Activated CD4-positive, alpha-beta T cell treated with anti-CD3 and anti-CD28 coated beads, Interleukin-2, amount 10 ng/mL, durations not matched to agents 7 days and 5 days (primary cell): Measurements from ENCODE around the gene SLCO2B1. TPM values are rescaled to one million over a fixed set of nuclear protein-coding genes. Genes with fewer than 3 reads are reported as not detected.

Experiments used
- CTCF ChIA-PET: fragments of 350-600 bp; sonication (Branson Sonifier 250); formaldehyde crosslinking; loops from one replicate; lab custom pipeline; 2021; ENCODE audit warnings: antibody characterized with exemption; lab: Charles Lee
- POLR2A ChIA-PET: fragments of 350-600 bp; sonication (Branson Sonifier 250); formaldehyde crosslinking; loops from one replicate; lab custom pipeline; 2021; ENCODE audit warnings: antibody characterized with exemption; lab: Charles Lee
- DNase-seq: peaks from one replicate; pipeline ENCODE4 v3.0.0-alpha.2; 2020
- H3K27ac Mint-ChIP-seq: one replicate; pipeline ENCODE4 v1.8.0; 2021; ENCODE audit warnings: mild to moderate bottlenecking, moderate library complexity, mixed read lengths
- H3K27me3 Mint-ChIP-seq: one replicate; pipeline ENCODE4 v1.8.0; 2021; ENCODE audit warnings: mixed read lengths
- H3K36me3 Mint-ChIP-seq: one replicate; pipeline ENCODE4 v1.8.0; 2021; ENCODE audit warnings: low read depth, mixed read lengths
- H3K4me1 Mint-ChIP-seq: one replicate; pipeline ENCODE4 v1.8.0; 2021; ENCODE audit warnings: mixed read lengths
- H3K4me3 Mint-ChIP-seq: one replicate; pipeline ENCODE4 v1.8.0; 2021; ENCODE audit warnings: mild to moderate bottlenecking, moderate library complexity, mixed read lengths
- H3K9me3 Mint-ChIP-seq: one replicate; pipeline ENCODE4 v1.8.0; 2021; ENCODE audit warnings: mixed read lengths
- total RNA-seq, 2 experiments: library from RNA; stranded (reverse); gene quantifications; one replicate each; pipeline ENCODE4 v1.2.3, GENCODE V29; 2021

Gene SLCO2B1
- total RNA-seq, 2 experiments from 2014 or later, result 0.37 TPM; not detected in 1

DNA sequence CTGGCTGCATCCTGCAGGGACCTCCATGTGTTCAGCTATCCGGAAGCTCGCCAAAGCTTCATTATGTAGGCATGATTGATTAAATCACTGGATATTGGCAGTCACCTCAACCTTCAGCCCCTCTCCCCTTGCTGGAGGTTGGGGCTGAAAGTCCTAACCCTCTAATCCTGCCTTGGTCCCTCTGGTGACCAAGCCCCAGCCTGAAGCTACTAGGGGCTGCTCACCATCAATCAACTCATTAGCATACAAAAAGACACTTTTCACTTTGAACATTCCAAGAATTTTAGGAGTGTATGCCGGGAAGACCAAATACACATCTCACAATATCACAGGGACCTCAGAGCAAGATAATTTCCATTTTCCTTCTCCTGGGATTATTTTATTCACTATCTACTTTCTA lies 50.9 kb downstream of the SLCO2B1 start:
- H3K27me3 Mint-ChIP-seq, result peaks cover 4% of the 10 kb centered on the region

GRCh38 chr11:75202195-75202594 lies 51.3 kb downstream of the SLCO2B1 start:
- Mint-ChIP-seq H3K9me3 (no peaks in the 10 kb centered on the region), H3K27me3 (peaks cover 5% of the 10 kb centered on the region), H3K36me3 (no peaks in the 10 kb centered on the region), H3K27ac (no peak overlapping the region), H3K4me3 (no peak overlapping the region), H3K4me1 (no peaks in the 10 kb centered on the region)
- DNase-seq, result no peak
- POLR2A ChIA-PET, result no interaction called here
- CTCF ChIA-PET, result interaction anchor here (0.7 to 7.4 kb wide), 5 partner anchors 10 to 60 kb away, joined by 4 to 155 read pairs (median 7); partner anchors contain the start of gene SLCO2B1

More for the DNA sequence above, 50.9 kb downstream of the SLCO2B1 start:
- POLR2A ChIA-PET, result no interaction called here
- H3K9me3 Mint-ChIP-seq, result no peaks in the 10 kb centered on the region
- no peak overlapping the region for H3K4me3 Mint-ChIP-seq
- H3K27ac Mint-ChIP-seq, result no peak overlapping the region
- CTCF ChIA-PET, result interaction anchor here (0.7 to 7.4 kb wide), 4 partner anchors 9 to 59 kb away, joined by 4 to 155 read pairs (median 6); no protein-coding TSS in a partner anchor
- no peak for DNase-seq
- H3K36me3 Mint-ChIP-seq, result no peaks in the 10 kb centered on the region
- H3K4me1 Mint-ChIP-seq, result no peaks in the 10 kb centered on the region

- ChIA-PET POLR2A (no interaction called here), CTCF (interaction anchor here (1.6 to 7.4 kb wide), 8 partner anchors 11 to 69 kb away, joined by 6 to 155 read pairs (median 11); partner anchors contain the start of genes SLCO2B1 and TPBGL)
- H3K4me3 Mint-ChIP-seq, result no peak overlapping the region
Observed at GRCh38 chr11:75203138-75203537, 52.2 kb downstream of the SLCO2B1 start.

GRCh38 chr11:75203641-75204011 lies 52.7 kb downstream of the SLCO2B1 start:
- no peaks in the 10 kb centered on the region for H3K4me1 Mint-ChIP-seq
- H3K4me3 Mint-ChIP-seq, result no peak overlapping the region
- DNase-seq, result no peak
- H3K27me3 Mint-ChIP-seq, result peaks cover 6% of the 10 kb centered on the region
- H3K27ac Mint-ChIP-seq, result no peak overlapping the region
- no peaks in the 10 kb centered on the region for H3K9me3 Mint-ChIP-seq
- H3K36me3 Mint-ChIP-seq, result no peaks in the 10 kb centered on the region
- CTCF ChIA-PET, result interaction anchor here (0.6 to 7.4 kb wide), 10 partner anchors 8 to 181 kb away, joined by 3 to 155 read pairs (median 11); partner anchors contain the start of genes SLCO2B1 and TPBGL
- POLR2A ChIA-PET, result no interaction called here

More at GRCh38 chr11:75203138-75203537, 52.2 kb downstream of the SLCO2B1 start:
- no peak for DNase-seq
- Mint-ChIP-seq H3K9me3 (no peaks in the 10 kb centered on the region), H3K36me3 (no peaks in the 10 kb centered on the region), H3K4me1 (no peaks in the 10 kb centered on the region), H3K27ac (no peak overlapping the region), H3K27me3 (peaks cover 6% of the 10 kb centered on the region)

DNA sequence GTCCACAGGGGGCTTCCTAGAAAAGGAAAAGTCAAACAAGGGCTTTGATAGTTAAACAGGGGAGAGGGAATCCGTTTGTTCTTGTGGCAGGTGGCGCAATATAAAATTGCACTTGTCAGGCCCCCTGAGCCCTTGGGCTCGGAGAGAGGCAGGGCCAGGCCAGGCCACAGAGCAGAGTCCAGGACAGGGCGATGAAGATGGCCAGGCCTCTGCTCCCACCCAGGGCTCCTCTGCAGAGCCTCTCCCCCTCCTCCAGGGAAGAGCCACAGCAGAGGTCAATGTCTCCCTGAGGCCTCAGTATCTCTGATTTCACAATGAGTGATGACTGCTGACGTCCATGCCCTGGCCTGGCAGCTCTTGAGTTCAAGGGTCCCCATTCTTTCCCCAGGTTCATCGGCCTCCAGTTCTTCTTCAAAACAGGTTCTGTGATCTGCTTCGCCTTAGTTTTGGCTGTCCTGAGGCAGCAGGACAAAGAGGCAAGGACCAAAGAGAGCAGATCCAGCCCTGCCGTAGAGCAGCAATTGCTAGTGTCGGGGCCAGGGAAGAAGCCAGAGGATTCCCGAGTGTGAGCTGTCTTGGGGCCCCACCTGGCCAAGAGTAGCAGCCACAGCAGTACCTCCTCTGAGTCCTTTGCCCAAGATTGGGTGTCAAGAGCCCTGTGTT lies 53.2 kb downstream of the SLCO2B1 start:
- H3K4me3 Mint-ChIP-seq, result no peak overlapping the region
- no peaks in the 10 kb centered on the region for H3K36me3 Mint-ChIP-seq
- no peak for DNase-seq
- H3K4me1 Mint-ChIP-seq, result no peaks in the 10 kb centered on the region
- ChIA-PET POLR2A (interaction anchor here (1.1 kb wide), 1 partner anchor 63 kb away, joined by 6 read pairs; no protein-coding TSS in a partner anchor), CTCF (interaction anchor here (0.6 to 7.4 kb wide), 25 partner anchors 8 to 281 kb away, joined by 3 to 155 read pairs (median 4); partner anchors contain the start of genes SLCO2B1 and TPBGL)
- no peak overlapping the region for H3K27ac Mint-ChIP-seq
- peaks cover 6% of the 10 kb centered on the region for H3K27me3 Mint-ChIP-seq
- H3K9me3 Mint-ChIP-seq, result no peaks in the 10 kb centered on the region

- no peak overlapping the region for H3K4me3 Mint-ChIP-seq
- no peaks in the 10 kb centered on the region for H3K4me1 Mint-ChIP-seq
- H3K9me3 Mint-ChIP-seq, result no peaks in the 10 kb centered on the region
- no peaks in the 10 kb centered on the region for H3K36me3 Mint-ChIP-seq
- peaks cover 6% of the 10 kb centered on the region for H3K27me3 Mint-ChIP-seq
- H3K27ac Mint-ChIP-seq, result no peak overlapping the region
- ChIA-PET CTCF (interaction anchor here (0.6 to 7.4 kb wide), 25 partner anchors 9 to 282 kb away, joined by 3 to 155 read pairs (median 4); partner anchors contain the start of genes SLCO2B1 and TPBGL), POLR2A (interaction anchor here (1.1 kb wide), 1 partner anchor 64 kb away, joined by 6 read pairs; no protein-coding TSS in a partner anchor)
- DNase-seq, result peak; percentile 89
Observed at GRCh38 chr11:75204685-75205563, 54.0 kb downstream of the SLCO2B1 start.

GRCh38 chr11:75205564-75206020 lies 54.7 kb downstream of the SLCO2B1 start:
- CTCF ChIA-PET, result interaction anchor here (0.7 to 7.4 kb wide), 23 partner anchors 9 to 282 kb away, joined by 3 to 155 read pairs (median 4); partner anchors contain the start of genes SLCO2B1 and TPBGL
- Mint-ChIP-seq H3K4me1 (no peaks in the 10 kb centered on the region), H3K4me3 (no peak overlapping the region), H3K27me3 (peaks cover 6% of the 10 kb centered on the region), H3K27ac (no peak overlapping the region), H3K9me3 (no peaks in the 10 kb centered on the region), H3K36me3 (no peaks in the 10 kb centered on the region)
- POLR2A ChIA-PET, result interaction anchor here (1.1 kb wide), 1 partner anchor 65 kb away, joined by 6 read pairs; no protein-coding TSS in a partner anchor
- DNase-seq, result no peak

GRCh38 chr11:75208446-75208845 lies 57.5 kb downstream of the SLCO2B1 start:
- CTCF ChIA-PET, result interaction anchor here (0.7 to 7.4 kb wide), 4 partner anchors 13 to 66 kb away, joined by 3 to 155 read pairs (median 4); partner anchors contain the start of gene SLCO2B1
- Mint-ChIP-seq H3K4me3 (no peak overlapping the region), H3K36me3 (no peaks in the 10 kb centered on the region), H3K9me3 (no peaks in the 10 kb centered on the region), H3K27me3 (peaks cover 7% of the 10 kb centered on the region), H3K4me1 (no peaks in the 10 kb centered on the region), H3K27ac (no peak overlapping the region)
- DNase-seq, result no peak
- POLR2A ChIA-PET, result no interaction called here

DNA sequence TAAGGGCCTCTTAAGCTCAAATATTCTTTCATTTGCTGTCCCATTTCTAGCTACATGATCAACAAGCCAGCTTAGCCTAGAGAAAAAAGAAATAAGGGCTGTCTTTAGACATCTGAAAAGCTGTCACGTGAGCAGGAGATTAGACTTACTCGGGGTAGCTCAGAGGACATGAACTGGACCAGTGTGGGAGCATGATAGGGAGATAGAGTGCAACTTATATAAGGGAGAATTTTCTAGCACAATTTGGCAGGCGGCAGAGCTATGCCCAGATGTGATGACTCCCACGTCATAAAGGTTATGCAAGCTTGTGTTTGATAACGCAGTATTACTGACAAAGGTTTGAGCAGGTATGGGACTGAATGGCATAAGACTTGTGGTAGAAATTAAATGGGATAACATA lies 61.5 kb downstream of the SLCO2B1 start:
- Mint-ChIP-seq H3K27ac (no peak overlapping the region), H3K4me3 (no peak overlapping the region), H3K4me1 (peaks cover 2% of the 10 kb centered on the region), H3K36me3 (no peaks in the 10 kb centered on the region), H3K9me3 (no peaks in the 10 kb centered on the region), H3K27me3 (peaks cover 10% of the 10 kb centered on the region)
- DNase-seq, result no peak
- POLR2A ChIA-PET, result no interaction called here
- CTCF ChIA-PET, result interaction anchor here (0.7 to 1.2 kb wide), 3 partner anchors 14 to 190 kb away, joined by 4 read pairs; no protein-coding TSS in a partner anchor

DNA sequence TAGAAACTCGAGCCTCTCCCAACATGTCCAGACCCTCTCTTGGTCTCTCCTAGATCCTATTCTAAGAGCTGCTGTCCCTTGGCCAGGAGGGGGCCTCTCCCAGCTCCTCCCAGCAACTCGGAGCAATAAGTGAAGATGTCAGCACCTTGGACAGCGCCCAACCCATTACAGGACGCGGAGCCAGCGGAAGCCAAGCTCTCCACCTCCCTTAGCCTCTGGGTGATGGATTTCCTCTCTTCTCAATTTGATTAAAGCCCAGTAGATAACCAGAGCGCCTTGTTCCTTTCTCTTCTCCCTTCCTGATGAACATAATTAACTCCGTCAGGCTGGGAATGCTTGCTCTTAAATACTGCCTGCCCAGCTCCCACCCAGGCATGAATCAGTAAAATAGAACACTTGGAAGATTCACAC lies 63.5 kb downstream of the SLCO2B1 start:
- Mint-ChIP-seq H3K36me3 (no peaks in the 10 kb centered on the region), H3K27me3 (peaks cover 18% of the 10 kb centered on the region), H3K9me3 (no peaks in the 10 kb centered on the region), H3K4me3 (no peak overlapping the region), H3K27ac (no peak overlapping the region), H3K4me1 (peaks cover 2% of the 10 kb centered on the region)
- peak; percentile 89 for DNase-seq
- POLR2A ChIA-PET, result no interaction called here
- CTCF ChIA-PET, result interaction anchor here (0.5 to 2.5 kb wide), 12 partner anchors 9 to 544 kb away, joined by 3 to 9 read pairs (median 4); partner anchors contain the start of gene TPBGL

DNA sequence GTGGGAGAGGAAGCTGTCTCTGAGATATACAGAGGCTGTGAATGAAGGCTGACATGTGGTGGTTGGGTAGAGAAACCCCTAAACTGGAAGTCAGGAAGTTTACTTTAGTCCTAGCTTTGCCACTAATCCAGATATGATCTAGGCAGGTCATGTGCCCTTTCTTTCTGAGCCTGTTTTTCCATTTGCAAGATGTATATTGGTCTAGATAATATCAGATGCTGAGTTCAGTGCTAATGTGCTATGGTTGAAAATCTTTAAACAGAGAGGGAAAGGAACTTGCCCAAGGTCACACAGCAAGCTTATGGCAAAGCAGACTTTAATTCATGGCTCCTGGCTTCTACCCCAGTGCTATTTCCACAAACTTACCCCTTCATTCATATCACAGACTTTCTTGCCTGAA lies 63.9 kb downstream of the SLCO2B1 start:
- no peak overlapping the region for H3K4me3 Mint-ChIP-seq
- no peaks in the 10 kb centered on the region for H3K9me3 Mint-ChIP-seq
- no peak for DNase-seq
- peaks cover 18% of the 10 kb centered on the region for H3K27me3 Mint-ChIP-seq
- H3K36me3 Mint-ChIP-seq, result no peaks in the 10 kb centered on the region
- POLR2A ChIA-PET, result no interaction called here
- peaks cover 2% of the 10 kb centered on the region for H3K4me1 Mint-ChIP-seq
- CTCF ChIA-PET, result interaction anchor here (0.7 to 2.5 kb wide), 9 partner anchors 8 to 135 kb away, joined by 3 to 9 read pairs (median 5); partner anchors contain the start of gene TPBGL
- H3K27ac Mint-ChIP-seq, result no peak overlapping the region

- Mint-ChIP-seq H3K4me3 (no peak overlapping the region), H3K27ac (no peak overlapping the region), H3K9me3 (no peaks in the 10 kb centered on the region), H3K36me3 (no peaks in the 10 kb centered on the region), H3K4me1 (no peaks in the 10 kb centered on the region), H3K27me3 (peaks cover 18% of the 10 kb centered on the region)
- DNase-seq, result no peak
- POLR2A ChIA-PET, result no interaction called here
- CTCF ChIA-PET, result interaction anchor here (0.6 to 1.3 kb wide), 3 partner anchors 21 to 298 kb away, joined by 4 to 5 read pairs (median 5); no protein-coding TSS in a partner anchor
Observed at GRCh38 chr11:75219869-75220268, 69.0 kb downstream of the SLCO2B1 start.
